NB4 (cell line): ENCODE data around the gene TMEM217.

ENCODE experiments used
- DNase-seq: peaks from one replicate; pipeline ENCODE4 v3.0.0; 2010; ENCODE audit warnings: low read depth
- H3K4me3 ChIP-seq: one replicate; pipeline ENCODE4 v1.5.1; 2011; ENCODE audit warnings: mild to moderate bottlenecking, low read depth, low read length, moderate library complexity
- CTCF ChIP-seq: IDR thresholded peaks from one replicate; pipeline ENCODE4 v1.5.1; 2012; ENCODE audit warnings: low read depth, low read length
- MAX ChIP-seq: IDR thresholded peaks from 2 replicates; pipeline ENCODE4 v1.6.1; 2011; ENCODE audit warnings: low read depth, low read length
- MYC ChIP-seq: IDR thresholded peaks from 2 replicates; pipeline ENCODE4 v1.6.1; 2011; ENCODE audit warnings: low read depth, low read length
- POLR2A ChIP-seq: IDR thresholded peaks from 2 replicates; pipeline ENCODE4 v1.6.1; 2011; ENCODE audit warnings: mild to moderate bottlenecking; ENCODE audit not compliant: insufficient read length; ENCODE audit errors: extremely low read depth

Gene TMEM217

GRCh38 chr6:37174515-37175331, 83.2 kb downstream of the TMEM217 start:
- no peak for DNase-seq
- H3K4me3 ChIP-seq = no peak overlapping the region
- no peak for TF ChIP-seq POLR2A
- no peak for TF ChIP-seq CTCF

GRCh38 chr6:37174196-37174514, 83.8 kb downstream of the TMEM217 start:
- DNase-seq = no peak
- no peak overlapping the region for H3K4me3 ChIP-seq
- TF ChIP-seq MAX = no peak
- TF ChIP-seq CTCF = no peak
- no peak for TF ChIP-seq POLR2A
- TF ChIP-seq MYC = no peak

GRCh38 chr6:37173493-37174195, 84.3 kb downstream of the TMEM217 start:
- H3K4me3 ChIP-seq = no peak overlapping the region
- DNase-seq = no peak
- TF ChIP-seq MYC (no peak), MAX (no peak), POLR2A (no peak), CTCF (no peak)

GRCh38 chr6:37172912-37173492, 84.9 kb downstream of the TMEM217 start:
- no peak for DNase-seq
- H3K4me3 ChIP-seq = no peak overlapping the region
- TF ChIP-seq POLR2A = no peak
- no peak for TF ChIP-seq MAX
- no peak for TF ChIP-seq MYC

- TF ChIP-seq MYC (peak; percentile 75), MAX (peak; percentile 97), POLR2A (no peak), CTCF (peak; percentile 84)
- peak; percentile 96 for DNase-seq
- peak overlapping the region; percentile 63 for H3K4me3 ChIP-seq
Measured at GRCh38 chr6:37171970-37172812, 85.8 kb downstream of the TMEM217 start.
